ENCODE results near the gene RANBP17. TPM values are rescaled to one million over a fixed set of nuclear protein-coding genes. Genes with fewer than 3 reads are reported as not detected.
"Not testable (repeated sequence)": the region's sequence is repeated elsewhere in the genome, so short reads cannot be mapped to it uniquely, and the experiment has no call there.

Gene RANBP17
- total and polyA plus RNA-seq, 2 experiments from 2014 or later: 3.7 to 3.8 TPM

GRCh38 chr5:170867825-170868224, 6.0 kb downstream of the RANBP17 start:
- DNase-seq: no peak
- H3K9me2 ChIP-seq (ENCODE audit: insufficient read depth): no peaks in the 10 kb centered on the region
- no peak overlapping the region for H2AFZ ChIP-seq
- H3F3A ChIP-seq (ENCODE audit: insufficient read depth): no peaks in the 10 kb centered on the region
- no peaks in the 10 kb centered on the region for H3K36me3 ChIP-seq (ENCODE audit: low read depth)
- H3K4me3 ChIP-seq: no peak overlapping the region
- H3K27ac ChIP-seq: no peak overlapping the region
- H4K20me1 ChIP-seq (ENCODE audit: insufficient read depth): no peaks in the 10 kb centered on the region
- no peaks in the 10 kb centered on the region for H3K9me3 ChIP-seq (ENCODE audit: low read depth)
- TF ChIP-seq EZH2 (IDR thresholded peaks at IDR 0.05; ENCODE audit: insufficient read depth, poor library complexity, severe bottlenecking) (no peak), EZH2phosphoT487 (IDR thresholded peaks at IDR 0.05; ENCODE audit: insufficient read depth, low read depth) (no peak)
- in situ Hi-C loops (cut with MboI): no loop called here
- H3K79me2 ChIP-seq (ENCODE audit: insufficient read depth): peaks cover 11% of the 10 kb centered on the region; the same call in 1 of the 2 replicates
- no peak overlapping the region for H3K9ac ChIP-seq
- WGBS, 2 experiments (ENCODE audit: low coverage in 1 of 2, low lambda C conversion rate in 2 of 2, missing lambda C conversion rate in 2 of 2): 41 to 55% methylated on average over 1 of the region's 1 CpG
- H3K27me3 ChIP-seq (replicated peaks; ENCODE audit: insufficient read depth): no peaks in the 10 kb centered on the region
- no peaks in the 10 kb centered on the region for H3K4me1 ChIP-seq (ENCODE audit: insufficient read depth)
- H3K4me2 ChIP-seq (ENCODE audit: unreplicated experiment): no peak overlapping the region

GRCh38 chr5:170870390-170870789, 8.6 kb downstream of the RANBP17 start:
- not testable (repeated sequence) for H3K4me3 ChIP-seq

GRCh38 chr5:170874017-170874416, 12.2 kb downstream of the RANBP17 start:
- no peak for DNase-seq
- H3K9me3 ChIP-seq (ENCODE audit: low read depth): no peaks in the 10 kb centered on the region
- peaks cover 19% of the 10 kb centered on the region; the same call in 1 of the 2 replicates for H3K79me2 ChIP-seq (ENCODE audit: insufficient read depth)
- no peak overlapping the region for H3K27ac ChIP-seq
- no peak overlapping the region for H3K4me2 ChIP-seq (ENCODE audit: unreplicated experiment)
- no peaks in the 10 kb centered on the region for H3K9me2 ChIP-seq (ENCODE audit: insufficient read depth)
- H3K27me3 ChIP-seq (replicated peaks; ENCODE audit: insufficient read depth): no peaks in the 10 kb centered on the region
- H3K36me3 ChIP-seq (ENCODE audit: low read depth): no peaks in the 10 kb centered on the region
- H3F3A ChIP-seq (ENCODE audit: insufficient read depth): peaks cover 5% of the 10 kb centered on the region; the same call in 1 of the 2 replicates
- 0 out of 2 replicates have a peak, but pooled peaks cover 6% of the 10 kb centered on the region for H3K4me1 ChIP-seq (ENCODE audit: insufficient read depth)
- no peak overlapping the region for H3K4me3 ChIP-seq
- TF ChIP-seq EZH2phosphoT487 (IDR thresholded peaks at IDR 0.05; ENCODE audit: insufficient read depth, low read depth): no peak
- no peak for TF ChIP-seq EZH2 (IDR thresholded peaks at IDR 0.05; ENCODE audit: insufficient read depth, poor library complexity, severe bottlenecking)
- no peaks in the 10 kb centered on the region for H4K20me1 ChIP-seq (ENCODE audit: insufficient read depth)
- WGBS, 2 experiments (ENCODE audit: low coverage in 1 of 2, low lambda C conversion rate in 2 of 2, missing lambda C conversion rate in 2 of 2): 53 to 54% methylated on average over 2 of the region's 2 CpGs
- no peak overlapping the region for H2AFZ ChIP-seq
- no peak overlapping the region for H3K9ac ChIP-seq
- in situ Hi-C loops (cut with MboI): no loop called here

More at GRCh38 chr5:170870390-170870789, 8.6 kb downstream of the RANBP17 start:
- H3F3A ChIP-seq (ENCODE audit: insufficient read depth); H3K9ac ChIP-seq; H3K4me1 ChIP-seq (ENCODE audit: insufficient read depth); H3K9me3 ChIP-seq (ENCODE audit: low read depth); DNase-seq; H4K20me1 ChIP-seq (ENCODE audit: insufficient read depth); H3K4me2 ChIP-seq (ENCODE audit: unreplicated experiment); H3K27ac ChIP-seq; in situ Hi-C loops (cut with MboI); H2AFZ ChIP-seq; H3K36me3 ChIP-seq (ENCODE audit: low read depth); H3K27me3 ChIP-seq (replicated peaks; ENCODE audit: insufficient read depth); H3K9me2 ChIP-seq (ENCODE audit: insufficient read depth): not testable (repeated sequence)
- peaks cover 19% of the 10 kb centered on the region; the same call in 1 of the 2 replicates for H3K79me2 ChIP-seq (ENCODE audit: insufficient read depth)

GRCh38 chr5:170875811-170876210, 14.0 kb downstream of the RANBP17 start:
- Histone ChIP-seq H2AFZ (no peak overlapping the region), H3K9me3 (ENCODE audit: low read depth) (no peaks in the 10 kb centered on the region), H3K4me2 (ENCODE audit: unreplicated experiment) (no peak overlapping the region), H3K27ac (no peak overlapping the region), H3K9me2 (ENCODE audit: insufficient read depth) (no peaks in the 10 kb centered on the region), H3K36me3 (ENCODE audit: low read depth) (no peaks in the 10 kb centered on the region), H3K27me3 (replicated peaks; ENCODE audit: insufficient read depth) (no peaks in the 10 kb centered on the region), H3K4me3 (no peak overlapping the region), H4K20me1 (ENCODE audit: insufficient read depth) (no peaks in the 10 kb centered on the region), H3K79me2 (ENCODE audit: insufficient read depth) (peaks cover 19% of the 10 kb centered on the region; the same call in 1 of the 2 replicates), H3K9ac (no peak overlapping the region), H3F3A (ENCODE audit: insufficient read depth) (peaks cover 5% of the 10 kb centered on the region; the same call in 1 of the 2 replicates), H3K4me1 (ENCODE audit: insufficient read depth) (peaks cover 13% of the 10 kb centered on the region; the same call in 1 of the 2 replicates)
- in situ Hi-C loops (cut with MboI): no loop called here
- TF ChIP-seq EZH2phosphoT487 (IDR thresholded peaks at IDR 0.05; ENCODE audit: insufficient read depth, low read depth): no peak
- no peak for TF ChIP-seq EZH2 (IDR thresholded peaks at IDR 0.05; ENCODE audit: insufficient read depth, poor library complexity, severe bottlenecking)
- no peak for DNase-seq
- 64 to 70% methylated on average over 4 of the region's 4 CpGs for WGBS, 2 experiments (ENCODE audit: low coverage in 1 of 2, low lambda C conversion rate in 2 of 2, missing lambda C conversion rate in 2 of 2)

GRCh38 chr5:170880084-170880483, 18.3 kb downstream of the RANBP17 start:
- peak; percentile 6 for DNase-seq

More at GRCh38 chr5:170880084-170880483, 18.3 kb downstream of the RANBP17 start:
- no peak overlapping the region for H3K4me2 ChIP-seq (ENCODE audit: unreplicated experiment)
- H2AFZ ChIP-seq: no peak overlapping the region
- no peaks in the 10 kb centered on the region for H3K79me2 ChIP-seq (ENCODE audit: insufficient read depth)
- no peaks in the 10 kb centered on the region for H3K27me3 ChIP-seq (replicated peaks; ENCODE audit: insufficient read depth)
- H3K9me2 ChIP-seq (ENCODE audit: insufficient read depth): no peaks in the 10 kb centered on the region
- no peaks in the 10 kb centered on the region for H3K36me3 ChIP-seq (ENCODE audit: low read depth)
- H4K20me1 ChIP-seq (ENCODE audit: insufficient read depth): no peaks in the 10 kb centered on the region
- no peaks in the 10 kb centered on the region for H3K9me3 ChIP-seq (ENCODE audit: low read depth)
- H3K9ac ChIP-seq: no peak overlapping the region
- in situ Hi-C loops (cut with MboI): no loop called here
- H3K4me1 ChIP-seq (ENCODE audit: insufficient read depth): peaks cover 15% of the 10 kb centered on the region; the same call in 1 of the 2 replicates
- 27 to 36% methylated on average over 2 of the region's 2 CpGs for WGBS, 2 experiments (ENCODE audit: low coverage in 1 of 2, low lambda C conversion rate in 2 of 2, missing lambda C conversion rate in 2 of 2)
- no peak overlapping the region for H3K4me3 ChIP-seq
- no peak overlapping the region for H3K27ac ChIP-seq
- TF ChIP-seq EZH2phosphoT487 (IDR thresholded peaks at IDR 0.05; ENCODE audit: insufficient read depth, low read depth) (no peak), EZH2 (IDR thresholded peaks at IDR 0.05; ENCODE audit: insufficient read depth, poor library complexity, severe bottlenecking) (no peak)
- peaks cover 5% of the 10 kb centered on the region; the same call in 1 of the 2 replicates for H3F3A ChIP-seq (ENCODE audit: insufficient read depth)
